Omental fat pad (tissue), 4 donors: ENCODE measurements around the gene FEN1. TPM values are rescaled to one million over a fixed set of nuclear protein-coding genes. Genes with fewer than 3 reads are reported as not detected.

Experiments used
- ATAC-seq: fragments of 150-250 bp; one replicate; pipeline ENCODE4 v1.9.1; 2016; ENCODE audit warnings: mild to moderate bottlenecking, moderate library complexity; ENCODE audit not compliant: low FRiP score
- DNase-seq: peaks from one replicate; pipeline ENCODE4 v3.0.0-alpha.2; 2019; ENCODE audit warnings: low spot score
- total RNA-seq, 4 donors: library from RNA; depleted of rRNA; stranded (reverse); fragments of >200 nt; gene quantifications; one replicate each; pipeline ENCODE4 v1.1.0, GENCODE V29; 2016
- TF ChIP-seq, protein P1 (sequence below), 3 donors: fragments of 450-650 bp; IDR thresholded peaks; one replicate each; pipeline ENCODE4 v1.5.1; 2016 to 2017; ENCODE audit warnings: antibody characterized with exemption in 3 of 3, mild to moderate bottlenecking in 3 of 3, moderate library complexity in 2 of 3

Gene FEN1
- total RNA-seq, 4 donors from 2014 or later, result 4.7 to 8.9 (median 6.7) TPM

DNA sequence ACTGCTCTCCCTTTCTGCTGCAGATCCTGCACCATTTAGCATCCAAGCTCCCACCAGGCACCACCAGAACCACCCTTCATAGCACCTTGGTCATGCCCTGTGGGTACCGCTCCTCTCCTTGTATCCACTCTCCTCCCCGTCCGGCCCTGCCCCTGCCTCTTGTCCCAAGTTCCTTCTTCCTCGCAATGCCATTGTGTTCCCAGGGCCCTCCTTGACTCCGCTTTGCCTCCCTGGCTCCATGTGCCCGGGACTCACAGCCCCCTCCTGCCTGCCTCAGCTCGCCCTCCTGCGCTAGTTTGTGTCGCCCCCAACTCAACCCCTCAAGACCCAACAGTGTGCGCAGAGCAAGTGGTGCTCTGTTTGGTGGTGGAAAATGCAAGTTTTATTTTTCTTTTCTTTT, 46.2 kb downstream of the FEN1 start:
- DNase-seq (no peak), ATAC-seq (no peak)
- TF ChIP-seq, protein P1, sequence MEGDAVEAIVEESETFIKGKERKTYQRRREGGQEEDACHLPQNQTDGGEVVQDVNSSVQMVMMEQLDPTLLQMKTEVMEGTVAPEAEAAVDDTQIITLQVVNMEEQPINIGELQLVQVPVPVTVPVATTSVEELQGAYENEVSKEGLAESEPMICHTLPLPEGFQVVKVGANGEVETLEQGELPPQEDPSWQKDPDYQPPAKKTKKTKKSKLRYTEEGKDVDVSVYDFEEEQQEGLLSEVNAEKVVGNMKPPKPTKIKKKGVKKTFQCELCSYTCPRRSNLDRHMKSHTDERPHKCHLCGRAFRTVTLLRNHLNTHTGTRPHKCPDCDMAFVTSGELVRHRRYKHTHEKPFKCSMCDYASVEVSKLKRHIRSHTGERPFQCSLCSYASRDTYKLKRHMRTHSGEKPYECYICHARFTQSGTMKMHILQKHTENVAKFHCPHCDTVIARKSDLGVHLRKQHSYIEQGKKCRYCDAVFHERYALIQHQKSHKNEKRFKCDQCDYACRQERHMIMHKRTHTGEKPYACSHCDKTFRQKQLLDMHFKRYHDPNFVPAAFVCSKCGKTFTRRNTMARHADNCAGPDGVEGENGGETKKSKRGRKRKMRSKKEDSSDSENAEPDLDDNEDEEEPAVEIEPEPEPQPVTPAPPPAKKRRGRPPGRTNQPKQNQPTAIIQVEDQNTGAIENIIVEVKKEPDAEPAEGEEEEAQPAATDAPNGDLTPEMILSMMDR (IDR thresholded peaks at IDR 0.05), result no peak

DNA sequence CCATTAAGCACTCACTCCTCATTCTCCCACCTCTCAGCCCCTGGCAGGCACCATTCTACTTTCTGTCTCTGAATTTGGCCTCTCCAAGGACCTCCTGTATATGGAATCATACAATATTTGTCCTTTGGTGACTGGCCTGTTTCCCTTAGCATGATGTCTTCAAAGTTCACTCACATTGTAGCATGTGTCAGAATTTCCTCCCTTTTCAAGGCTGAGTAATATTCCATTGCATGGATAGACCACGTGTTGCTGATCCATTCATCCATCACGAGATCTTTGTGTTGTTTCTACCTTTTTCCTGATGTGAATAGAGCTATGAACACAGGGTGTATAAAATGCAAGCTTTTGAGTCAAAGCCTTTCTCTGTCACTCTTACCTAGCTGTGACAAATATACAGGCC, 47.0 kb downstream of the FEN1 start:
- no peak for DNase-seq
- ATAC-seq, result no peak
- TF ChIP-seq, protein P1 (IDR thresholded peaks at IDR 0.05), result no peak

DNA sequence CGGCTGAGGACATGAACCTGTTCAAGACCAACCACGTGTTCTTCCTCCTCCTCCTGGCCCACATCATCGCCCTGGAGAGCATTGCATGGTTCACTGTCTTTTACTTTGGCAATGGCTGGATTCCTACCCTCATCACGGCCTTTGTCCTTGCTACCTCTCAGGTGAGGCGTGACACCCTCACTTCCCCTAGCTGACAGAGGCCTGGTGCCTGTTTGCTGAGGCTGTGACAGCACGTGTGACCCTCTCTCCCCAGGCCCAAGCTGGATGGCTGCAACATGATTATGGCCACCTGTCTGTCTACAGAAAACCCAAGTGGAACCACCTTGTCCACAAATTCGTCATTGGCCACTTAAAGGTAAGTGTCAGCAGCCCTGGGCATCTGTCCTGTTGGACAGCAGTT, 47.7 kb downstream of the FEN1 start:
- TF ChIP-seq, protein P1 (IDR thresholded peaks at IDR 0.05), result no peak
- ATAC-seq (no peak), DNase-seq (no peak)

DNA sequence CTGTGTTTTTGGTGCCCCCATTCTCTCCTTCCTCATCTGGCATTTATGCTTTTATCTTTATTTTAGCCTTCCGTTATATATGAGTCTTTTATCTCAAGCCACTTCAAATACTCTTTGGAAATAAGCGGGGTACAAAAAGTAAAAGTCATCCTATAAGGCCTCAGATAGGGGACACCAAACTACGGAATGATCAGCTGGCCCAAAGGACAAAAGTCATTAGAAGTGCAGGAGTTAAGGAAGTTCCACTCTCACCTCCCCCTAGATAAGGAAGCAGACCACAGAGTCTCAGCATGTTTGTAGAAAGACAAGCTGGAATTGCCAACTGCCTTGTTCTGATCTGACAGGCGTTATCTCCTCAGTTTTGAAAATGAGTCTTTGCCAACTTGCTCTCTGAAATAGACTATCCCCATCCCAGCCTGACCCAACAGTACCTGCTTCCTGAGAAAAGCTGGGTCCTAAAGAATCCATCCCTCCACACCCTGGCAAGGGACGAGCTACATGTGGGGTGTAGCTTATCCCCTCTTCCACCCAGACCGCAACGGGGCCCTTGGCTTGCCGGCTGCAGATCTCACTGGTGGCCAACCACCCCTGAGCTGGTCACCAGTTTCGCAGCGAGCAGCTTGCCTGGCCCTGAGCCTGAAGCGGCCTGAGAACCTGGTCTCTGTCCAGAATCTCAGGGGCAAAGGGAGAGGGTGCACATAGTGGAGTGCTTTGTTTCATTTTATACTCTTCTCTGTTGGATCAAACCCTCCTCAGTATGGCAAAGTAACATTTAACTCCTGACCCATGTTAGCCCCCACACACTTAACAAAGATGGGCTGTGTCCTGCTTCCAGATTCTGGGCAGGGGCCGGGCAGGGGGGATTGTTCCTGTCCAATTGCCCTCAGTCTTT, 49.2 kb downstream of the FEN1 start:
- no peak for DNase-seq
- peak; percentile 9 for ATAC-seq
- TF ChIP-seq, protein P1 (IDR thresholded peaks at IDR 0.05), result no peak

DNA sequence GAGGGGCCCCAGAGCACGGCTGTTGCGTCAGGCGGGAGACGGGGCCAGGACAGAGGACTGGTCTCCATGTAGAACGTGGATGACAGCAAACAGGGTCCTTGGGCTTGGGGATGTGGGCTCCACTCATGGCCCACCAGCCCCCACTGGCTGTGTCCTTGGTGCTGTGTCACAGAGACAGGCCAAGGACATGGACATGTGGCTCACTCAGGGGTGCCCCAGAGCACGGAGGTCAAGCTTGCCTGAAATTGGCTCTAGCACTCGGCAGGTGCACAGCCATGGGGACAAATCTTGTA, 49.8 kb downstream of the FEN1 start:
- TF ChIP-seq, protein P1 (IDR thresholded peaks at IDR 0.05), result no peak
- DNase-seq (no peak), ATAC-seq (no peak)

DNA sequence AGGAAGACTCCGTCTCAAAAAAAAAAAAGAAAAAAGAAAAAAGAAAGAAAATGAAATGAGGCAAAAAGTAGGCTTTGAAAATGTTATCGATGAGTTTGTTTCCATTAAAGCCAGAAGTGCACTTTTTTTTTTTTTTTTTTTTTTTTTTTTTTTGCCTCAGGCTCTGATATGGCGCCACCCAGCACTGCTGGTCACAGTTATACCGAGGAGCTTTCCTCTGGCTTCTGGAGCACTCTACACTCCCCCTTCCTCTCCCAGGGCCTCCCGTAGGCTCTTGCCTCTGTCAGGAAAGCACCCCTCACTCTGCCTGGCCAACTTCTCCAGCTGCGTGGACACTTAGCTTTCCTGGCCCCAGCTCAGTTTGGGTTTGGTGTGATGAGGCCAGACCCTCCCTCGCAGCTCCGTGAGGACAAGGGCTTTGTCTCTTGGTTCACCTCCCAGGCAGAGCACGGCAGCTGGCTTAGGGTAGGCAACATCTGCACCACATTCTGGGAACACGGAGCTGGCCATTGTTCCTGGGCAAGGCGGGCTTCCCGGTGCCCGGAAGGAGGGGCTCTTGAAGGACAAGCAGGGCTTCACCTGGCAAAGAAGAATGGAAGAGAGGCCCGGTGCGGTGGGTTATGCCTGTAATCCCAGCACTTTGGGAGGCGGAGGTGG, 52.3 kb downstream of the FEN1 start:
- ATAC-seq (no peak), DNase-seq (no peak)
- TF ChIP-seq, protein P1 (IDR thresholded peaks at IDR 0.05), result no peak
